ENCODE data around the gene HBM.
A peak's percentile ranks its signal among the peaks of the same experiment; 100 is the strongest.
"Not testable (repeated sequence)": the region's sequence is repeated elsewhere in the genome, so short reads cannot be mapped to it uniquely, and the experiment has no call there.

HBM gene

DNA sequence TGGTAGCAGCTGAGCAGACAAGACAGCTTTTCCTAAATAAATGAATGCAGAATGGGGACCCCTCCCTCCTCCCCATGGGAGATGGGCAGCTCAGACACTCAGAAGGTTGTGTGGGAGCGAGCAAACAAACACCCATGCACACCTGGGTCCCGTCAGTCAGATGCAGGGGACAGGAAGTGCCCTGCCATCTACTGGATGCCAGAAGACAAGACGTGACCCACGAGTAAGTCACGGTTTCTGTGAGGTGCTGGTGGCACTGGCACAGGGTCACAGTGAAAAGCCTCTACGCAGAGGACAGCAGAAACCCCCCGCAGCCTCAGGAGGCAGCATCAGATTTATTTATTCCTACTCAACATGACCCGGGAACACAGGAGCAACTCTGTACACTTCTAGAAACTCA, 22.9 kb downstream of the HBM start:
- DNase-seq, result peak in 1 of 2 donors; percentile 39

DNA sequence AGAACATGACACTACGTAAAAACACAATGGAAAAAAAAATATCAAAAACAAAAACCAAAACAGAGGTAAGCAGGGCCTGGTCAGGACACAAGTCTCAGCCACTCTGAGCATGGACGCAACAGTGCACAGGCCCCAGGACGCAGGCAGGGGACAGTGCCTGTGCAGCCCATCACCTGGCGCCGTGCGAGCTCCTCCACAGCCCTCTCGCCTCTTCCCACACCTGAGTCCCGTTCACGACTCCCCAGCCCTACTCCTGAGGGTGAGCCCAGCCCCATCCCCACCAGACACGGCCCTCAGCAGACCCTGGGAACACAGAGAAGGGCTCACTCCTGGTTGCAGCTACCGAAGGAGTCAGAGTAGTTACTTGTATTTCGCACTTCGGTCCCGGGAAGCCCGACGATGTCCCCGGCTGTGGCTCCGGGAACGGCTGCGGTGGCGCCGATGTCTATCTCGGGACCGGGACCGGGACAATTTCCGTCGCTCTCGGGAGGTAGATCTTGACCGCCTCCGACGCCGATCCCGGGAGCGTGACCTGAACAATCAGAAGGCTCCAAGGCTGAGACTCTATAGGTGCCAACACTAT, 23.9 kb downstream of the HBM start:
- no peak for DNase-seq

DNA sequence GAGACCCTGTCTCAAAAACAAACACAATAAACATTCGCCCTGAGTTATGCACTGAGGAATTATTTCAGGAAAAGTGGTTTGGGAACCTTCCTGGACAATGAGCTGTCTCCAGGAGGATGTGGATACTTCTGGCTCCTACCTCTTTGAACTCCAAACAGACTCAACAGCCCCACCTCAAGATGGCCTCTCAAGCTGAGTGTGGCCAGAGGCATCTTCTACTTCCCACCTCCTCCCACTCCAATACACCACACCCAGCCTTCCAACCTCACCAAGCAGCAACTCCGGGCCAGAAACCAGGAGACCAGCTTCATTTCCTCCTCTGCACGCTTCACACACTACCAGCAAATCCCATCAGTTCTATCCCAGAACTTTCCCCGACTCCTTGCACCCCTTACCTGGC, 26.1 kb downstream of the HBM start:
- DNase-seq, result no peak

DNA sequence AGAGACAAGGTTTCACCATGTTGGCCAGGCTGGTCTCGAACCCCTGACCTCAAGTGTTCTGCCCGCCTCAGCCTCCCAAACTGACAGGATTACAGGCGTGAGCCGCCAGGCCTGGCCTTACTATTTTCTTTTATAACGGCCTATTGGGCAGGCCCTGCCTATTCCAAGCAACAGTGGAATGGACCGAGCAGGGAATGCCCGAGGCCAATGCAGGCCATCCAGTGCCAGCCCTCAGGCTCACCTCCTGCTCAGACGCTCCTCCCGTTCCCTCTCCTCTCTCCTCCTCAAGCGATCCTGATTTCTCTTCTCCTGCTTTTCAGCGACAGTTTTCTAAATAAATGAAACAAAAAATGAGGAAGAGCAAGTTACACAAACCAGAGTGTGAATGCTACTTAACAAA, 26.9 kb downstream of the HBM start:
- no peak for DNase-seq

DNA sequence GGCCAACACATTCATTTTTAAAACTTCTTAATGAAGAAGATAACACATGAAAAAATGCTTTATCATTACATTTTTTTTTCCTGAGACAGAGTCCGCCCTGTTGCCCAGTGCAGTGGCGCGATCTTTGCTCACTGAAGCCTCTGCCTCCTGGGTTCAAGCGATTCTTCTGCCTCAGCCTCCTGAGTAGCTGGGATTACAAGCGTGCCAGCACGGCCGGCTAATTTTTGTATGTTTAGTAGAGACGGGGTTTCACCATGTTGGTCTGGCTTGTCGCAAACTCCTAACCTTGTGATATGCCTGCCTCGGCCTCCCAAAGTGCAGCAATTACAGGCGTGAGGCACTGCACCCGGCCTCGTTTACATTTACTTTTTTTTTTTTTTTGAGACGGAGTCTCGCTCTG, 27.7 kb downstream of the HBM start:
- no peak for DNase-seq

DNA sequence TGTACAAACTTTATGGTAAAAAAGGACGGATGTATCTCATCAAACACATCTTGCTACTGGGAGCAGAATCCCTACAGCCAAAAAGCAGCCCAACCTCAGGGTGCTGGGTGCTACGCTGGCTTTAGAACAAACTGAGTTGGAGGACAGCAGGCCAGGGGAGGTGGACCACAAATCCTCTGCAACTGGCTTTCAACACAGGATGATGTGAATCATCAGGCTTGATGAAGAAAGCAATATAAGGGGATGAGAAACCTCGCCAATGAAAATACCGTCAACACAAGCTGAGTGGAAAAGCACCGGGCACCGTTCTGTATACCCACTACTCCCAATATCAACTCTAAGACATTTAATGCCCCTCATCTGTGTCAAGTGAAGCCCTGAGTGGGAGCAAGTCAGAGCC, 28.7 kb downstream of the HBM start:
- DNase-seq, result no peak

DNA sequence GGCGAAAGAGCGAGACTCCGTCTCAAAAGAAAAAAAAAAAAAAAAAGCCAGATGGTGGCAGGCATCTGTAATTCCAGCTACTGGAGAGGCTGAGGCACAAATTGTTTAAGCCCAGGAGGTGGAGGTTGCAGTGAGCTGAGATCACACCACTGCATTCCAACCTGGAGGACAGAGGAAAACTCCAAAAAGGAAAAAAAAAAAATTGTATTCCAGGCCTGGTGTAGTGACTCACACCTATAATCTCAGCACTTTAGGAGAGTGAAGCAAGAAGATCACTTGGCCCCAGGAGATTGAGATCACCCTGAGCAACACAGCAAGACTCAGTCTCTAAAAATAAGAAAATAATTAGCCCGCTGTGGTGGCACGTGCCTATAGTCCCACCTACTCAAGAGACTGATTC, 34.6 kb downstream of the HBM start:
- no peak for DNase-seq

DNA sequence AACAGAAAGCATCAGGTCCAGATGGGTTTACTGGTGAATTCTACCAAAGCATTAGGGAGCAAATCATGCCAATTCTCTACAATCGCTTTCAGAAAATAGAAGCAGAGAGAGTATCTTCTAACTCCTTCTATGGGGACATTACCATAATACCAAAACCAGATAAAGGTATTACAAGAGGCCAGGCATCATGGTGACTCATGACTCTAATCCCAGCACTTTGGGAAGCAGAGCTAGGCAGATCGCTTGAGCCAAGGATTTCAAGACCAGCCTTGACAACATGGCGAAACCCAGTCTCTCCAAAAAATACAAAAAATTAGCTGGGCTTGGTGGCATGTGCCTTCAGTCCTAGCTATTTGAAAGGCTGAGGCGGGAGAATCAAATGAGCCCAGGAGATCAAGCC, 37.5 kb downstream of the HBM start:
- DNase-seq, result no peak

DNA sequence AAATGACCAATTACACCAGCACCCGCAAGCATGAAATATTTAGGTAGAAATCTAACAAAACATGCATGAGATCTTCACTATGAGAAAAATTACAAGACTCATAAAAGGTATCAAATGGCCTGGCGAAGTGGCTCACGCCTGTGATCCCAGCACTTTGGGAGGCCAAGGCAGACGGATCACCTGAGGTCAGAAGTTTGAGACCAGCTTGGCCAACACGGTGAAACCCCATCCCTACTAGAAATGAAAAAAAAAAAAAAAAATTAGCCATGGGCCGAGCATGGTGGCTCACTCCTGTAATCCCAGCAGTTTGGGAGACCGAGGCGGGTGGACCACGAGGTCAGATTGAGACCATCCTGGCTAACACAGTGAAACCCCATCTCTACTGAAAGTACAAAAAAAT, 38.3 kb downstream of the HBM start:
- DNase-seq, result not testable (repeated sequence)

DNA sequence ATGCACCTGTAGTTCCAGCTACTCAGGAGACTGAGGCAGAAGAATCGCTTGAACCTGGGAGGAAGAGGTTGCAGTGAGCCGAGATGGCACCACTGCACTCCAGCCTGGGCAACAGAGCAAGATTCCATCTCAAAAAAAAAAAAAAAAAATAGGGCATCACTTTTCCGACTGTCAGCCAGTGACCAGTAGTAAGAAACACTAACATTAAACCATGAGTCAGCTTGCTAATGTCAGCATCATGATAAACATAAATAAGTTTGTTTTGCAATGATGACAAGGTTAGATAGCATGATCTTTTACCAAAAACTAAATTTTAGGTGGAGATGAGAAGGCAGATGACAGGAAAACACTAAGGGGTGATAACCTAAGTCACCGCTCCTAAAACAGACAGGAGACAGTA, 43.6 kb downstream of the HBM start:
- DNase-seq, result not testable (repeated sequence)

DNA sequence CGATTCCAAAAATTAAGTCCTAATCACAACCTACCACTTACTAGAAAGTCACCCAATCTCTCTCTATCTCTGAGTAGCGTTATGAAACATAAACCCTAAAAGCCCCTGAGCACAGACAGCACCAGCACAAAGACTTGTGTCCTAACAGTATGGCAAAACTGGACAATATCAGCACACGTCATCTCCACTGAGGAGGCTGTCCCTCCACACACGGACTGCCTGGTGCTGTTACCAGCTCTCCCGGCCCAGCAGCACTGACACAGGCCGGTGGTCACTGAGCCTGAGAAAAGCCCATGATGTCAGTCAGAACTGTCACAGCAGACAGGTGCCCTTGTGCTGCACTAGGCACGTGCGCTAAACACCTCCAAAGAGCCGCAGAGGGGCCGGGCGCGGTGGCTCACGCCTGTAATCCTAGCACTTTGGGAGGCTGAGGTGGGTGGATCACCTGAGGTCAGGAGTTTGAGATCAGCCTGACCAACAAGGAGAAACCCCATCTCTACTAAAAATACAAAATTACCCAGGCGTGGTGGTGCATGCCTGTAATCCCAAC, 45.9 kb downstream of the HBM start:
- DNase-seq, result not testable (repeated sequence)

DNA sequence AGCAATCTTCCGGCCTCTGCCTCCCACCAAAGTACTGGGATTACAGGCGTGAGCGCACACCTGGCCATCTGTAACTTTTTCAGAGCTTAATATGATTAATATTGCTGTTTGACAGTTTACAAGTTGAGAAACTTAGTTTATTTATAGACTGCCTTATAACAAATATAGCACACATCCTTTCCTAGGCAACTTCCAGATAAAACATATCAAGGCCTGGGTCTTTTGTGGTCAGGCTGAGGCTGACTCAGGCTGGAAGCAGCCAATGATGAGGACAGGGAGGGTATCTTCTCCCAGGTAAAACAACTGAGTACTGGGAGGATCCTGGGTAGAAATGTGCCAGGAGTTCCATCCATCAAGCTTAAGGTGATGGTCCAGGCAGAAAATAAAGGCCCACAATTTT, 47.2 kb downstream of the HBM start:
- no peak for DNase-seq
